NT2/D1 (cell line): Measurements from ENCODE around the gene BCL2.

Experiments used
- SUZ12 ChIP-seq: IDR thresholded peaks from 2 replicates; pipeline ENCODE4 v1.6.1; 2011; ENCODE audit not compliant: insufficient read length, insufficient read depth; ENCODE audit errors: extremely low read depth
- YY1 ChIP-seq: IDR thresholded peaks from 2 replicates; pipeline ENCODE4 v1.6.1; 2011; ENCODE audit not compliant: insufficient read length, insufficient read depth
- ZNF274 ChIP-seq: IDR thresholded peaks from 2 replicates; pipeline ENCODE4 v1.6.1; 2011; ENCODE audit warnings: mild to moderate bottlenecking, low read depth, low read length

GRCh38 chr18:63283305-63284094 lies 36.1 kb downstream of the BCL2 start:
- no peak for TF ChIP-seq ZNF274
- no peak for TF ChIP-seq SUZ12
- TF ChIP-seq YY1, result no peak
